Stimulated activated CD4-positive, alpha-beta T cell treated with anti-CD3 and anti-CD28 coated beads, Interleukin-2, amount 100 ng/mL, for 48 hours (primary cell): ENCODE measurements around the gene RNASEH2B.

ENCODE experiments used
- DNase-seq, 2 donors: peaks; one replicate each; pipeline ENCODE4 v3.0.0-alpha.2; 2020

Gene RNASEH2B

GRCh38 chr13:50908371-50908770 is 1.2 kb upstream of the RNASEH2B start:
- no peak for DNase-seq

- no peak for DNase-seq
Measured at GRCh38 chr13:50910485-50910805, 854 bp downstream of the RNASEH2B start.

GRCh38 chr13:50911081-50911631 is 1.6 kb downstream of the RNASEH2B start:
- no peak for DNase-seq

DNA sequence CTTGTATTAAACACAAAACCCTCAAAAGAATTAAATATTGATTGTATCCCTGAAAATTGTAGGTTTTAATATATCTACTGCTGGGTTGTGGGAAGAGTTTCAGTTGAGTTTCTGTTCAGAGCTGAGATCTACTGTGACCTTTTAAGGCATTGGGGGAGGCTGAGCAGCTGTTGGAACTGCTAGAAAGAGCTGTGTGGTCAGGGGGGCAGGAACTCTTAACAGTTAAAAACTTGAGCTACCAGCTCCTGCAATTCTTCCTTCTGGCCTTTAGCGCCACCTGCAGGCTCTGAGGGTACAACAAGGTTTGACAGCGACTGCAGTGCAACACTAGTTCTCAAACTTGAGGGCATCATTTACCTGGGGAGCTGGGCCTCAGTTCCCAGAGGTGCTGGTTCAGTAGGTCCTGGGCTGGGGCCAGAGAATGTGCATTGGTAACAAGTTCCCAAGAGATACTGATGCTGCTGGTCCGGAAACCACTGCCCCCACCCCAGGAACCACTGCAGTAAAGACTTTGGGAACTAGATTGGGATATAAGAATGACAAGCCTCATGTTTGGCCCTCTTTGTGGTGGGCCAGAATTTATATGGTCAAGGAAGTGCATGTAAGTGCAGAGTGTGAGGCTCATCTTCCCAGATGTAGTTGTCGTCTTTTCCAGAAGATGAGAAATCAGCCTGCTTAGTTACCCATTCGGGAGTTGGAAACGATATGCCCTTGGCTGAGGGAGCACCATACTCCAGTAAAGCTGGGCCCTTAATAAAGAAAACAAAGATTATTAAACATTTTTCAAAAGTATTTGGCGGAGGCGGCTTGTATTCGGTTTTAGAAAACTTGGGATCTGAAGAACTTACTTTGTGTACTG is 2.6 kb downstream of the RNASEH2B start:
- peak; percentile 91 to 96 for DNase-seq

GRCh38 chr13:50912851-50913250 is 3.3 kb downstream of the RNASEH2B start:
- DNase-seq: no peak

GRCh38 chr13:50914176-50914700 is 4.6 kb downstream of the RNASEH2B start:
- DNase-seq: no peak

GRCh38 chr13:50914848-50915247 is 5.3 kb downstream of the RNASEH2B start:
- DNase-seq: no peak

GRCh38 chr13:50915565-50915964 is 6.0 kb downstream of the RNASEH2B start:
- no peak for DNase-seq

DNA sequence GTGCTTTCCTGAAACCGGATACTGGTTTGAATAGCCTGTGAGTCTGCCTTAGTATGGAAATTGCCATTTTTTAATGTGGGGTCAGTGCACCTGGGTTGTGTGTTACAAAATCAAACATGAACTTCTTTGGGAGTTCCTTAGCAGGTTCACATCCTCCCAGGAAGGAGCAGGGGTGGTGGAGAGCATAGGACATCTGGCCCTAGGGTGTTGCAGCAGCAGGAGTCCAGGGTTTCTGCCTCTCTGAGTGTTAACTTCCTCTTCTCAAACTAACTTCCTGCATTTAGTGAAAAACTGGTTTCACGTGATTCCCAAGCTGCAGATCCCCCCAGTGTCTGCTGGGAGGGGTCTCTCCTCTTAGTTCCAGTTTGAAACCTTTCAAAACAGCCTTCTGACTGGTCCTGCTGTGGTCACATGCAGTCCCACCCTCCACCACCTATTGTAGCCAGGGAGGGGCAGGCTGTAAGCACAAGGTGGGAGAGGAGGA is 7.2 kb downstream of the RNASEH2B start:
- DNase-seq: no peak

DNA sequence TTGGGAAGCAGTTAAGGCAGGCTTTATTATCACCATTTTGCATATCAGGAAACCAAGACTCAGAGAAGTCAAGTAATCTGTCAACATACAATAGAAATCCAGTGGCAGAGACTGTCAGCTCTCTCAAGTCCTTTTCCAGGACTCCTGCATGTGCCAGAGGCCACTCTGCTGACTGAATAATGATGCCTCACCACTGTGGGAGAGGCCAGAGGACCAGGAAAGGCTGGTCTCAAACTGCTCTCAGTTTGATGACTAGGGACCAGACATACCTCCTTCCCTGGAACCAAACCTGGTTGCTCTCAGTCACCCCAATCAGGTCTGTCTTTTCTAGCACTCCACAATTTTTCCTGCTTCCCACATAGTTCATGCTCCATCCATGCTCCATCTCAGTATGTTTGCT is 8.0 kb downstream of the RNASEH2B start:
- DNase-seq: no peak

DNA sequence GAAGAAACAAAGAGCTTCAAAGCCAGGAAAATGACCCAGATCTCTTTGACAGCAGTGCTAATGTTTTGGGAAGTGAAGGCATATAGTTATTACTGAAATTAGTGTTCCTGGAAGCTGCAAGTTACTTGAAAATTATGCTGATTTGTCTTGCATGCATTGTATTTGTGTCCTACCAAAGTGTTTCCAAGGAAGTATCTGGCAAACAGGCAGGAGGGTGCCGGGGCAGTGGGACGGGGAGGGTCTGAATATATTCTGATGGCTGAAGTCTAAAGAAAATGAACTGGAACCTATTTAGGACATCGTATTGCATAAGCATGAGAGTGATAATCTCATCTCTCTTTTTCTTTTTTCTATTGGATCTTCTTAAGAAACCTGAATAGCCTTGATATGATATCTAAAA is 9.0 kb downstream of the RNASEH2B start:
- DNase-seq: no peak

- DNase-seq: no peak
Measured at GRCh38 chr13:50919277-50919676, 9.7 kb downstream of the RNASEH2B start.

GRCh38 chr13:50921706-50922105 is 12.1 kb downstream of the RNASEH2B start:
- no peak for DNase-seq

DNA sequence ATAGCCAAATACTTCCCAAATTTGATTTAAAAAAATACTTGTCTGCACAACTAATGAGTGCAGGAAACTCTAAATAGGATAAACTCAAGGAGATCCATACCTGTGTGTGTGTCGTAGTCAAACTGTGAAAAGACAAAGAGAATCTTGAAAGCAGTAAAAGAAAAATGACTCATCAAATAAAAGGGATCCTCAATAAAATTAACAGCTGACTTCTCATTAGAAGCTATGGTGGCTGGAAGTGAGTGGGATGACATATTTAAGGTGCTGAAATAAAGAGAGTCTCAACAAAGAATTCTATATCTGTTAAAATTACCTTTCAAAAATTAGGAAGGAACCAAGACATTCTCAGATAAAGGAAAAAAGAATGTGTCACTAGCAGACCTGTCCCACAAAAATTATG is 13.7 kb downstream of the RNASEH2B start:
- DNase-seq: no peak

DNA sequence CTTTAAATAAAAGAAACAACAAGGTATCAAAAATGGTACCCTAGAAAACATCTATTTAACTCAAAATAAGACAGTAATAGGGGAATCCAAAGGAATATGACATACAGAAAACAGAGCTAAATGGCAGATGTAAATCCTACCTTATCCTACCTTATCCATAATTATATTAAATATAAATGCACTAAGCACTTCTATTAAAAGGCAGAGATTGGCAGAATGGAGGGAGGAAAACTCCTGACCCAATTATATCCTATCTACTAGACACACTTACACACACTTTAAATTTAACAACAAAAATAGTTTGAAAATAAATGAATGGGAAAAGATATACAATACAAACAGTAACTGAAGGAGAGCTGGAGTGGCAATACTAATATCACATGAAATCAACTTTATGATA is 14.4 kb downstream of the RNASEH2B start:
- DNase-seq: no peak

DNA sequence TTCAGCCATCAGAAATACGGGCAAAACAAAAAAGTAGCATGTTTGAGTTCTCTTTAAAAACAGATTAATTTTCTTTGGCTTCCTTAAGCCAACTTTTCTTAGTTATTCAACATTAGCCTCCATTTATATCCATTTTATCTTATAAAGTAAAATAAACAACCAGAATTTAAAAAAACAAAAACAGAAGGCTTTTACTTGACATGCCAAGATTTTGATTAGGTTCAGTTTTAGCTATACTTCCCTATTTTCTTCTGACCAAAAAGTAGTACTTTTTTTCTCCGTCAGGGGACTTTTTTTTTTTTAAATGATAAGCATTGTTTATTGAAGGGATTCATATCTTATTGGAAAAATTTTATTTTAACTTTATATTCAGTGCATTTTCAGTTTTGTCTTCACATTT is 18.1 kb downstream of the RNASEH2B start:
- no peak for DNase-seq

DNA sequence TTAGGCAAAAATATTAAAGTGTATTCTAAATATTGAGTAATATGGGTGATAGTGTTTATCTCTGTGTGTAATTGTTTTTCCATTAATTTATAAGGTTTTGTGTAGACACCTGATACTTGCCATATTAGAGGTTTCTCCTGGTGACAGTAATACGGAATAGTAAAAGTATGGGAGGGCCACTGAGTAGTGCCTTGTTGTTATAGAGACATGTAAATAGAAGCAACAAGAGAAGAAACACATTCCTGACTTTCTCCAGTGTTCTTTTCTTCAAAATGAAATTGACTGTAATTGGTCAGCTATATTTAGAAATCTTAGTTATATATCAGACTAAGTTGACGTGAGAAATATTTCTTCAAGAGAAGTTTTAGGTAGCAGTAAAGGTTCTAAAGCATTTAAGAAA is 18.5 kb downstream of the RNASEH2B start:
- DNase-seq: no peak

GRCh38 chr13:50928659-50929462 is 19.3 kb downstream of the RNASEH2B start:
- no peak for DNase-seq

- no peak for DNase-seq
Measured at GRCh38 chr13:50932091-50932490, 22.5 kb downstream of the RNASEH2B start.

- no peak for DNase-seq
Measured at GRCh38 chr13:50934735-50935435, 25.3 kb downstream of the RNASEH2B start.

- no peak for DNase-seq
Measured at GRCh38 chr13:50936679-50937078, 27.1 kb downstream of the RNASEH2B start.

- DNase-seq: no peak
Measured at GRCh38 chr13:50940509-50940908, 30.9 kb downstream of the RNASEH2B start.

DNA sequence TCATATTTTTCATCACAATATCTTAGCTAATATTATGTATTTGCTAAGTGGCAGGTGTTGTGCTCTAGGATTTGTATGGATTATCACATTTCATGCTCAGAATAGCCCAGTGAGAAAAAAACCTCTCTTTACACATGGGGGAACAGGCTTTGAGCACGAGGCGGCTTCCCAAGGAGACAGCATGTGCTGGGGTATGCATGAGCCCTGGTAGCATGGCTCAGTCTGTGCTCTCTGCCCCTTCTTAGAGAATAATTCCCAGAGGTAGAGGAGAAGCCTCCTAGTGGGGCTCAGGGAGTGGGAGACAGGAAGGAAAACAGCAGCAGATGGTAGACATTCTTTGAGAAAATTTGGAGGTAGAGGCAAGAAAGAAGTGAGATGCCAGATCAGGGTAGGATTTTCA is 31.6 kb downstream of the RNASEH2B start:
- no peak for DNase-seq
